ENCODE measurements around the gene KLHL29.

DNA sequence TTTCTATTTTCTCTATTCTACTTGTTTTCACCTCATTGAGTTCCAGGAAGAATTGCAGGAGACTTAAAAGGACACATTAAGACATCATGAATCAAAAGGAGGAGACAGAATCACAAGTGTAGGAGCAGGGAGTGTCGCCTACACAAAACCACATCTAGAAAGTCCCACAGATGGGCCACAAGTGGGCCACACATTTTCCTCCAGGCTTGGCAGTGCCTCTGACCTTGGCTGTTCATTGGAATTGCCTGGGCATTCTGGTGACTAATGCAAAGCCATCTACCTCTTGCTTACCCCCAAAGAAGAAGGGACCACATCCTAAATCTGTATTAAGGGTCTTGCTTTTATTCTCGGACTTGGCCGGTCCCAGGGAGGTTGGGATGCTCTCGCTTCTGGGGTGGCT, 103.6 kb downstream of the KLHL29 start:
- TF ChIP-seq, protein P1, sequence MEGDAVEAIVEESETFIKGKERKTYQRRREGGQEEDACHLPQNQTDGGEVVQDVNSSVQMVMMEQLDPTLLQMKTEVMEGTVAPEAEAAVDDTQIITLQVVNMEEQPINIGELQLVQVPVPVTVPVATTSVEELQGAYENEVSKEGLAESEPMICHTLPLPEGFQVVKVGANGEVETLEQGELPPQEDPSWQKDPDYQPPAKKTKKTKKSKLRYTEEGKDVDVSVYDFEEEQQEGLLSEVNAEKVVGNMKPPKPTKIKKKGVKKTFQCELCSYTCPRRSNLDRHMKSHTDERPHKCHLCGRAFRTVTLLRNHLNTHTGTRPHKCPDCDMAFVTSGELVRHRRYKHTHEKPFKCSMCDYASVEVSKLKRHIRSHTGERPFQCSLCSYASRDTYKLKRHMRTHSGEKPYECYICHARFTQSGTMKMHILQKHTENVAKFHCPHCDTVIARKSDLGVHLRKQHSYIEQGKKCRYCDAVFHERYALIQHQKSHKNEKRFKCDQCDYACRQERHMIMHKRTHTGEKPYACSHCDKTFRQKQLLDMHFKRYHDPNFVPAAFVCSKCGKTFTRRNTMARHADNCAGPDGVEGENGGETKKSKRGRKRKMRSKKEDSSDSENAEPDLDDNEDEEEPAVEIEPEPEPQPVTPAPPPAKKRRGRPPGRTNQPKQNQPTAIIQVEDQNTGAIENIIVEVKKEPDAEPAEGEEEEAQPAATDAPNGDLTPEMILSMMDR (IDR thresholded peaks at IDR 0.05; ENCODE audit: borderline replicate concordance, extremely low read depth, low read length, poor library complexity, severe bottlenecking) = no peak
- TF ChIP-seq EZH2 (IDR thresholded peaks at IDR 0.05; ENCODE audit: borderline replicate concordance, low read depth, low read length, severe bottlenecking) = no peak

Measured in DND-41 (cell line).